ENCODE results near the gene ATP4B. TPM values are rescaled to one million over a fixed set of nuclear protein-coding genes. Genes with fewer than 3 reads are reported as not detected.

ATP4B gene
- polyA plus RNA-seq, 1 of the 3 experiments (the other 2 are of a cell fraction), result not detected

DNA sequence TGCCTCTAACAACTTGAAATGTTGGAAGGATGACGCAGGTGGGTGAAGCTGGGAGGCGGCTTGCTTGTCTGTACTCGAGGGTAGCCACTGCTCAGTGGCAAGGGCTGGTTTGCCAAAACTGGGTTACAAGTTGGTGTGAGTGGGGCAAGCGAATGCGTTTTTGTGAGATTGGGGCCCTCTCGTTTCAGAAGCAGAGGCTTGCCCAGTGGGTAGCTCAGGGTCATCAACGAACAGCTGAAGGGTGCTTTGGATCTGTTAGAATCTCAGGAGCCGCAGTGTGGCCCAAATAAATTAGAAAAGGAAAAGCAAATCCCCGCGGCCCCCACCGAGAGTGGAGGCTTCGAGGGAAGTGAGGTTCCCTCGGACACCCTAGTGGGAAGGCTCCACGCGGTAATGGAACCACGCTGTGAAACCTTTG lies 7.3 kb downstream of the ATP4B start:
- H3K27me3 ChIP-seq (ENCODE audit: insufficient read depth), result no peaks in the 10 kb centered on the region
- WGBS (ENCODE audit: low lambda C conversion rate), result 92% methylated on average over 16 of the region's 16 CpGs
- H3K36me3 ChIP-seq (replicated peaks in 1 of 2; ENCODE audit: control insufficient read depth in 1 of 2, insufficient read depth in 2 of 2, low read length in 1 of 2), result no peaks in the 10 kb centered on the region
- no peak overlapping the region for H2AFZ ChIP-seq (ENCODE audit: low read depth)
- no peaks in the 10 kb centered on the region for H3F3A ChIP-seq (replicated peaks; ENCODE audit: insufficient read depth)
- DNase-seq, result no peak
- no peak overlapping the region for H3K9ac ChIP-seq
- ChIA-PET POLR2A (no interaction called here), CTCF (interaction anchor here (2.2 kb wide), 1 partner anchor 74 kb away, joined by 9 read pairs; no protein-coding TSS in a partner anchor)
- H3K9me3 ChIP-seq, result no peaks in the 10 kb centered on the region
- TF ChIP-seq, protein P1, sequence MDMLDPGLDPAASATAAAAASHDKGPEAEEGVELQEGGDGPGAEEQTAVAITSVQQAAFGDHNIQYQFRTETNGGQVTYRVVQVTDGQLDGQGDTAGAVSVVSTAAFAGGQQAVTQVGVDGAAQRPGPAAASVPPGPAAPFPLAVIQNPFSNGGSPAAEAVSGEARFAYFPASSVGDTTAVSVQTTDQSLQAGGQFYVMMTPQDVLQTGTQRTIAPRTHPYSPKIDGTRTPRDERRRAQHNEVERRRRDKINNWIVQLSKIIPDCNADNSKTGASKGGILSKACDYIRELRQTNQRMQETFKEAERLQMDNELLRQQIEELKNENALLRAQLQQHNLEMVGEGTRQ (IDR thresholded peaks at IDR 0.05; ENCODE audit: borderline replicate concordance, low read depth, low read length), result no peak
- no peak for TF ChIP-seq SIN3A (IDR thresholded peaks at IDR 0.05; ENCODE audit: borderline replicate concordance, low read depth, low read length)
- no peak for TF ChIP-seq YY1 (IDR thresholded peaks at IDR 0.05; ENCODE audit: low read depth)
- TF ChIP-seq RXRA (IDR thresholded peaks at IDR 0.05; ENCODE audit: borderline replicate concordance, low read depth), result no peak
- TF ChIP-seq SMC3 (IDR thresholded peaks at IDR 0.05; ENCODE audit: low read depth, low read length), result no peak
- TF ChIP-seq, protein P2, sequence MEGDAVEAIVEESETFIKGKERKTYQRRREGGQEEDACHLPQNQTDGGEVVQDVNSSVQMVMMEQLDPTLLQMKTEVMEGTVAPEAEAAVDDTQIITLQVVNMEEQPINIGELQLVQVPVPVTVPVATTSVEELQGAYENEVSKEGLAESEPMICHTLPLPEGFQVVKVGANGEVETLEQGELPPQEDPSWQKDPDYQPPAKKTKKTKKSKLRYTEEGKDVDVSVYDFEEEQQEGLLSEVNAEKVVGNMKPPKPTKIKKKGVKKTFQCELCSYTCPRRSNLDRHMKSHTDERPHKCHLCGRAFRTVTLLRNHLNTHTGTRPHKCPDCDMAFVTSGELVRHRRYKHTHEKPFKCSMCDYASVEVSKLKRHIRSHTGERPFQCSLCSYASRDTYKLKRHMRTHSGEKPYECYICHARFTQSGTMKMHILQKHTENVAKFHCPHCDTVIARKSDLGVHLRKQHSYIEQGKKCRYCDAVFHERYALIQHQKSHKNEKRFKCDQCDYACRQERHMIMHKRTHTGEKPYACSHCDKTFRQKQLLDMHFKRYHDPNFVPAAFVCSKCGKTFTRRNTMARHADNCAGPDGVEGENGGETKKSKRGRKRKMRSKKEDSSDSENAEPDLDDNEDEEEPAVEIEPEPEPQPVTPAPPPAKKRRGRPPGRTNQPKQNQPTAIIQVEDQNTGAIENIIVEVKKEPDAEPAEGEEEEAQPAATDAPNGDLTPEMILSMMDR (IDR thresholded peaks at IDR 0.05), result no peak
- TF ChIP-seq RFX5 (IDR thresholded peaks at IDR 0.05; ENCODE audit: low read length), result no peak
- TF ChIP-seq POLR2AphosphoS5 (IDR thresholded peaks at IDR 0.05; ENCODE audit: low read depth, low read length), result no peak
- TF ChIP-seq RAD21 (IDR thresholded peaks at IDR 0.05; ENCODE audit: low read length), result no peak
- TF ChIP-seq CHD2 (IDR thresholded peaks at IDR 0.05; ENCODE audit: low read length, partially characterized antibody), result no peak
- TF ChIP-seq EZH2phosphoT487 (IDR thresholded peaks at IDR 0.05; ENCODE audit: borderline replicate concordance, low read depth), result no peak
- no peak for TF ChIP-seq FOSL2 (IDR thresholded peaks at IDR 0.05; ENCODE audit: borderline replicate concordance, low read depth)
- TF ChIP-seq, protein P3, sequence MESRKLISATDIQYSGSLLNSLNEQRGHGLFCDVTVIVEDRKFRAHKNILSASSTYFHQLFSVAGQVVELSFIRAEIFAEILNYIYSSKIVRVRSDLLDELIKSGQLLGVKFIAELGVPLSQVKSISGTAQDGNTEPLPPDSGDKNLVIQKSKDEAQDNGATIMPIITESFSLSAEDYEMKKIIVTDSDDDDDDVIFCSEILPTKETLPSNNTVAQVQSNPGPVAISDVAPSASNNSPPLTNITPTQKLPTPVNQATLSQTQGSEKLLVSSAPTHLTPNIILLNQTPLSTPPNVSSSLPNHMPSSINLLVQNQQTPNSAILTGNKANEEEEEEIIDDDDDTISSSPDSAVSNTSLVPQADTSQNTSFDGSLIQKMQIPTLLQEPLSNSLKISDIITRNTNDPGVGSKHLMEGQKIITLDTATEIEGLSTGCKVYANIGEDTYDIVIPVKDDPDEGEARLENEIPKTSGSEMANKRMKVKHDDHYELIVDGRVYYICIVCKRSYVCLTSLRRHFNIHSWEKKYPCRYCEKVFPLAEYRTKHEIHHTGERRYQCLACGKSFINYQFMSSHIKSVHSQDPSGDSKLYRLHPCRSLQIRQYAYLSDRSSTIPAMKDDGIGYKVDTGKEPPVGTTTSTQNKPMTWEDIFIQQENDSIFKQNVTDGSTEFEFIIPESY (IDR thresholded peaks at IDR 0.05; ENCODE audit: borderline replicate concordance, low read depth), result no peak
- TF ChIP-seq, protein P4, sequence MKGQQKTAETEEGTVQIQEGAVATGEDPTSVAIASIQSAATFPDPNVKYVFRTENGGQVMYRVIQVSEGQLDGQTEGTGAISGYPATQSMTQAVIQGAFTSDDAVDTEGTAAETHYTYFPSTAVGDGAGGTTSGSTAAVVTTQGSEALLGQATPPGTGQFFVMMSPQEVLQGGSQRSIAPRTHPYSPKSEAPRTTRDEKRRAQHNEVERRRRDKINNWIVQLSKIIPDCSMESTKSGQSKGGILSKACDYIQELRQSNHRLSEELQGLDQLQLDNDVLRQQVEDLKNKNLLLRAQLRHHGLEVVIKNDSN (IDR thresholded peaks at IDR 0.05; ENCODE audit: borderline replicate concordance, low read depth), result no peak
- no peak for TF ChIP-seq GATA2 (CRISPR knock-in tag; IDR thresholded peaks at IDR 0.05)
- TF ChIP-seq, protein P5, sequence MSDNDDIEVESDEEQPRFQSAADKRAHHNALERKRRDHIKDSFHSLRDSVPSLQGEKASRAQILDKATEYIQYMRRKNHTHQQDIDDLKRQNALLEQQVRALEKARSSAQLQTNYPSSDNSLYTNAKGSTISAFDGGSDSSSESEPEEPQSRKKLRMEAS (IDR thresholded peaks at IDR 0.05; ENCODE audit: low read depth), result no peak
- no peak for TF ChIP-seq MXI1 (IDR thresholded peaks at IDR 0.05; ENCODE audit: low read depth, low read length)
- TF ChIP-seq EP300 (IDR thresholded peaks at IDR 0.05; ENCODE audit: borderline replicate concordance in 1 of 2, low read depth in 1 of 2, low read length in 1 of 2), result no peak
- no peak overlapping the region for H3K4me3 ChIP-seq (ENCODE audit: low read depth in 2 of 2, low read length in 1 of 2)
- no peak overlapping the region for H3K4me2 ChIP-seq
- no peaks in the 10 kb centered on the region for H3K79me2 ChIP-seq (ENCODE audit: insufficient read depth)
- H3K9me2 ChIP-seq, result no peaks in the 10 kb centered on the region
- H4K20me1 ChIP-seq (ENCODE audit: insufficient read depth), result no peaks in the 10 kb centered on the region
- peaks cover 12 to 24% of the 10 kb centered on the region in 2 experiments; a peak in 2 of 4 replicates for H3K4me1 ChIP-seq (ENCODE audit: control insufficient read depth in 1 of 2, insufficient read depth in 2 of 2, low read depth in 1 of 2, low read length in 1 of 2)
- H3K27ac ChIP-seq (ENCODE audit: low read depth in 2 of 2, low read length in 1 of 2), result no peak overlapping the region
